Right lobe of liver (tissue), 6 donors: ENCODE measurements around the gene SLC27A3. TPM values are rescaled to one million over a fixed set of nuclear protein-coding genes. Genes with fewer than 3 reads are reported as not detected.

Experiments
- ATAC-seq, 4 donors: fragments of 200-7000 bp; cut with Tn5 transposase; one replicate each; pipeline ENCODE4 v1.9.1; 2020; ENCODE audit warnings: mild to moderate bottlenecking in 4 of 4, moderate library complexity in 4 of 4
- DNase-seq, 3 donors: peaks; one replicate each; pipeline ENCODE4 v3.0.0-alpha.2; 2020
- H3K27ac ChIP-seq, 3 donors: fragments of 200-600 bp; one replicate each; pipeline ENCODE4 v1.8.0; 2022
- H3K27me3 ChIP-seq, 2 donors: fragments of 200-600 bp; one replicate each; pipeline ENCODE4 v1.8.0; 2022
- H3K36me3 ChIP-seq, 4 donors: fragments of 200-600 bp; sonication (generic) in 1 of 4; one replicate each; pipeline versions ENCODE4 v1.5.1 to v1.8.0; 2017 to 2022; ENCODE audit warnings: control low read depth in 1 of 4
- H3K4me1 ChIP-seq, 4 donors: fragments of 200-600 bp; sonication (generic) in 1 of 4; one replicate each; pipeline versions ENCODE4 v1.5.1 to v1.8.0; 2017 to 2022; ENCODE audit warnings: control low read depth in 1 of 4
- H3K4me3 ChIP-seq, 3 donors: fragments of 200-600 bp; one replicate each; pipeline ENCODE4 v1.8.0; 2022
- H3K9me3 ChIP-seq, 4 donors: fragments of 200-600 bp; sonication (generic) in 1 of 4; one replicate each; pipeline versions ENCODE4 v1.5.1 to v1.8.0; 2017 to 2022; ENCODE audit warnings: control low read depth in 1 of 4
- CTCF ChIP-seq, 4 donors: fragments of 200-600 bp in 3 of 4; fragments of 450-650 bp in 1 of 4; IDR thresholded peaks; one replicate each; pipeline versions ENCODE4 v1.5.1 to v1.8.0; 2016 to 2022; ENCODE audit warnings: antibody characterized with exemption in 4 of 4, mild to moderate bottlenecking in 2 of 4
- POLR2A ChIP-seq: fragments of 450-650 bp; IDR thresholded peaks from one replicate; pipeline ENCODE4 v1.6.1; 2017; ENCODE audit warnings: antibody characterized with exemption, mild to moderate bottlenecking
- WGBS: methylation state at CpG from one replicate; pipeline ENCODE4 v1.1.6; 2018; ENCODE audit warnings: low coverage, low lambda C conversion rate; ENCODE audit not compliant: insufficient coverage; ENCODE audit errors: missing lambda C conversion rate; 5-methylcytosine and 5-hydroxymethylcytosine counted together
- intact Hi-C, 2 donors: fragments of 100-400 bp; cut with DNase I; formaldehyde crosslinking; loops; one replicate each; pipeline versions ENCODE4 v1.11.2 to v1.14.1; 2022
- total RNA-seq, 6 experiments: library from RNA; depleted of rRNA in 2 of 6; stranded (reverse); fragments of >200 nt in 2 of 6; fragmentation: NEBNext Ultra II Directional in 3 of 6; extraction: Animal tissue kit (Norgen Biotek cat#: 25700) in 3 of 6; gene quantifications; one replicate each; pipeline versions ENCODE4 v1.1.0 to v1.2.4, GENCODE V29; 2016 to 2023
- donor health status: DM: no; HTN: yes; CAD: no.
- donor health status: DM: no; HTN: no; CAD: no.
- donor health status: DM: no; HTN: no; CAD: no.
- donor health status: DM: no; HTN: yes; CAD: no.
- donor health status: DM: no; HTN: yes; CAD: no.

SLC27A3 gene
- total RNA-seq, 6 experiments from 2014 or later: 25.4 to 50.4 (median 36.9) TPM

- no peaks in the 10 kb centered on the region for H3K9me3 ChIP-seq
- TF ChIP-seq CTCF (IDR thresholded peaks at IDR 0.05): no peak
- TF ChIP-seq POLR2A: no peak
- no peak overlapping the region for H3K4me3 ChIP-seq
- peaks cover 3 to 36% (median 23%) of the 10 kb centered on the region in 4 donors for H3K4me1 ChIP-seq
- intact Hi-C loops: no loop called here
- peak overlapping the region; percentile 59 to 92 (median 89) for H3K27ac ChIP-seq
- peaks cover 0 to 55% (median 6%) of the 10 kb centered on the region in 4 donors for H3K36me3 ChIP-seq
- DNase-seq: peak in 1 of 3 donors; percentile 58
- ATAC-seq: no peak
- no peaks in the 10 kb centered on the region for H3K27me3 ChIP-seq
- WGBS: no CpG with 5 or more reads among the region's 11 CpGs
Measured at GRCh38 chr1:153767519-153767918, 7.7 kb upstream of the SLC27A3 start.

GRCh38 chr1:153768316-153769181 lies 6.7 kb upstream of the SLC27A3 start:
- 27% methylated on average over 4 of the region's 4 CpGs for WGBS
- H3K27ac ChIP-seq: peak overlapping the region; percentile 64 to 92 (median 89)
- intact Hi-C loops: no loop called here
- peak; percentile 83 to 88 (median 86) for ATAC-seq
- H3K9me3 ChIP-seq: no peaks in the 10 kb centered on the region
- no peaks in the 10 kb centered on the region for H3K27me3 ChIP-seq
- TF ChIP-seq CTCF (IDR thresholded peaks at IDR 0.05) (no peak), POLR2A (no peak)
- peaks cover 0 to 51% (median 6%) of the 10 kb centered on the region in 4 donors for H3K36me3 ChIP-seq
- DNase-seq: peak; percentile 58 to 91 (median 77)
- H3K4me1 ChIP-seq: peaks cover 3 to 36% (median 23%) of the 10 kb centered on the region in 4 donors
- H3K4me3 ChIP-seq: no peak overlapping the region

GRCh38 chr1:153769221-153769620 lies 6.0 kb upstream of the SLC27A3 start:
- Histone ChIP-seq H3K27me3 (no peaks in the 10 kb centered on the region), H3K4me3 (no peak overlapping the region), H3K4me1 (peaks cover 3 to 38% (median 22%) of the 10 kb centered on the region in 4 donors), H3K9me3 (no peaks in the 10 kb centered on the region), H3K27ac (peak overlapping the region; percentile 64 to 92 (median 89)), H3K36me3 (peaks cover 0 to 49% (median 6%) of the 10 kb centered on the region in 4 donors)
- DNase-seq (no peak), ATAC-seq (no peak)
- WGBS: 63% methylated on average over 2 of the region's 3 CpGs
- intact Hi-C loops: no loop called here
- TF ChIP-seq POLR2A: no peak
- no peak for TF ChIP-seq CTCF (IDR thresholded peaks at IDR 0.05)

- Histone ChIP-seq H3K27ac (peak overlapping the region in 1 of 3 donors; percentile 1), H3K36me3 (peaks cover 0 to 33% (median 5%) of the 10 kb centered on the region in 4 donors), H3K27me3 (no peaks in the 10 kb centered on the region), H3K4me1 (peaks cover 3 to 47% (median 22%) of the 10 kb centered on the region in 4 donors), H3K9me3 (no peaks in the 10 kb centered on the region), H3K4me3 (no peak overlapping the region)
- 73% methylated on average over 5 of the region's 11 CpGs for WGBS
- DNase-seq: peak in 1 of 3 donors; percentile 58
- no peak for ATAC-seq
- TF ChIP-seq CTCF (IDR thresholded peaks at IDR 0.05): no peak
- no peak for TF ChIP-seq POLR2A
- intact Hi-C loops: loop anchor here in 1 of 2 donors (10.0 kb wide), 1 partner anchor 96 kb away; the partner anchor contains the start of genes ILF2 and NPR1
Measured at GRCh38 chr1:153770797-153771196, 4.4 kb upstream of the SLC27A3 start.
